ENCODE measurements around the gene TSPYL2.
A peak's percentile ranks its signal among the peaks of the same experiment; 100 is the strongest.

Gene TSPYL2

DNA sequence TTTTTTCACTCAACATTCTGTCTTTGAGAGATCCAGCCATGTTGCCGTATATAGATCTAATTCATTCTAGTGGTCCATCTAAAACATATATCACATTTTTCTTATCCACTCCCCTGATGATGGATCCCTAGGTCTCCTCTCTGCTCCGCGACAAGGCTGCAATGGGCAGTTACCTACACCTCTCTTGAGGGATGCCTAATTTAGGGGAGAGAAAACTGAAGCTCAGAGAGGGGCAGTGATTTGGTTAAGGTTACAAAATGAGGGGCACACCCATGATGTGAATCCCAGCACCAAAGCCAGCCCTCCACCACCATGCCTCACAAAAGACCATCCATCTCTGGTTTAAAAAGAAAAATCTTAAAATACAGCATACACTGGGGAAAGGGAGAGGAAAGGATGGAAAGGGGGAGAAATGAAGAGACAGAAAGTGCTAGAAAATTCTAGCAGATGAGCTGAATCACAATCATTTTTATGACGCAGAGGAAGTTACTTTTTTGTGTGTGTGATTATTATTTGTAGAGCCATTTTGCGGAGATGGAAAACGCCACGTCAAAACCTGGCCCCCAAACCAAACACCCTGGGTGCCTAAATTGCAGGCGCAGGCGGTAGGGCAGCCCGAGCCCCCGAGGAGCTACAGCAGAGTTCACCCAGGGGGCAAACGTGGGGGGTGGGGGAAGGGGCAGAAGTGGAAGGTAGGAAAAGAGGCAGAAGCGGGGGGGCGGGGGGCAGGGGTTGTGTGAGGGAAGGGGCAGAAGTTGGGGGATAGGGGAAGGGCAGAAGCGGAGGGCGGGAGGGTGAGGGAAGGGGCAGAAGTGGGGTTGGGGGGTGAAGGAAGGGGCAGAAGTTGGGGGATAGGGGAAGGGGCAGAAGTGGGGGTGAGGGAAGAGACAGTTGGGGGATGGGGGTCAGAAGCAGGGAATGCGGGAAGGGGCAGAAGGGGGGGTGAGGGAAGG lies 1.3 kb upstream of the TSPYL2 start:
- peak; percentile 17 for DNase-seq (ENCODE audit: low read depth, low spot score)

DNA sequence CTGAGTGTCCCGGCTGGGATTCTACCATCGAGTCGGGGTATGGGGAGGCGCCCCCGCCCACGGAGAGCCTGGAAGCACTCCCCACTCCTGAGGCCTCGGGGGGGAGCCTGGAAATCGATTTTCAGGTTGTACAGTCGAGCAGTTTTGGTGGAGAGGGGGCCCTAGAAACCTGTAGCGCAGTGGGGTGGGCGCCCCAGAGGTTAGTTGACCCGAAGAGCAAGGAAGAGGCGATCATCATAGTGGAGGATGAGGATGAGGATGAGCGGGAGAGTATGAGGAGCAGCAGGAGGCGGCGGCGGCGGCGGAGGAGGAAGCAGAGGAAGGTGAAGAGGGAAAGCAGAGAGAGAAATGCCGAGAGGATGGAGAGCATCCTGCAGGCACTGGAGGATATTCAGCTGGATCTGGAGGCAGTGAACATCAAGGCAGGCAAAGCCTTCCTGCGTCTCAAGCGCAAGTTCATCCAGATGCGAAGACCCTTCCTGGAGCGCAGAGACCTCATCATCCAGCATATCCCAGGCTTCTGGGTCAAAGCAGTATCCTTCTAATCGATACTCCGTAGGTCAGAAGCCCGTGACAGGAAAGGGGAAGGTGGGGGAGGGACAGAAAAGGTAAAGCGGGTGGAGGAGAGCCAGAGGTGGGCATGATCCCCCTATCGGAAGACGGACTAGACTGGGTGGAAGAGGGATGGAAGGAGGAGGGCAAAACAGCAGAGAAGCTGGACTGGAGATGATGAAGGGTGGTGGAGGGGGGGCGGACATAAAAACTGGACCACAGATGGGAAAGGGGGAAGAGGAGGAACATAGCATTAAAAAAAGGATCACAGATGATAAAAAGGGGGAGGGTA lies 828 bp downstream of the TSPYL2 start:
- DNase-seq (ENCODE audit: low read depth, low spot score): no peak

- no peak for DNase-seq (ENCODE audit: low read depth, low spot score)
Observed at GRCh38 chrX:53084043-53084570, 1.9 kb downstream of the TSPYL2 start.

- no peak for DNase-seq (ENCODE audit: low read depth, low spot score)
Observed at GRCh38 chrX:53084863-53085262, 2.7 kb downstream of the TSPYL2 start.

DNA sequence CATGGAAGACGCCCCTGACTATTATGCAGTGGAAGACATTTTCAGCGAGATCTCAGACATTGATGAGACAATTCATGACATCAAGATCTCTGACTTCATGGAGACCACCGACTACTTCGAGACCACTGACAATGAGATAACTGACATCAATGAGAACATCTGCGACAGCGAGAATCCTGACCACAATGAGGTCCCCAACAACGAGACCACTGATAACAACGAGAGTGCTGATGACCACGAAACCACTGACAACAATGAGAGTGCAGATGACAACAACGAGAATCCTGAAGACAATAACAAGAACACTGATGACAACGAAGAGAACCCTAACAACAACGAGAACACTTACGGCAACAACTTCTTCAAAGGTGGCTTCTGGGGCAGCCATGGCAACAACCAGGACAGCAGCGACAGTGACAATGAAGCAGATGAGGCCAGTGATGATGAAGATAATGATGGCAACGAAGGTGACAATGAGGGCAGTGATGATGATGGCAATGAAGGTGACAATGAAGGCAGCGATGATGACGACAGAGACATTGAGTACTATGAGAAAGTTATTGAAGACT lies 3.6 kb downstream of the TSPYL2 start:
- no peak for DNase-seq (ENCODE audit: low read depth, low spot score)

DNA sequence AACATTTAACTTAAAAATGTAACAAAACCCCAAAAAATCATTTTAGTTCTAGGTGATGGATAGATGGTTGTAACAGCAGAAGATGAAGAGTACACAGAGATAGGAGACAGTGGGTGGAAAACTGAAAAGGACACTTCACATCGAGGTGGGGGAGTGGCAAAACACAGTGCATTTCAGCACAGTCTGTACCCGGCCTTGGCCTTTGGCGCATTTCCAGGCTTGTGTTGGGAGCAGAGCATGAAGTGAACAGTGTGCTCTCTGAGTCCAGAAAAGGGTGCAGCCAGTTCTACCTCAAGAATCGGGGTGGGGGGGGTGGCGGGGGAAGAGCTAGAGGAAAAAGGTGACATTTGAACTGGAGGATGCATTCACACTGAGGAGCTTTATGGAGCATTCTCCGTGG lies 4.3 kb downstream of the TSPYL2 start:
- no peak for DNase-seq (ENCODE audit: low read depth, low spot score)

DNA sequence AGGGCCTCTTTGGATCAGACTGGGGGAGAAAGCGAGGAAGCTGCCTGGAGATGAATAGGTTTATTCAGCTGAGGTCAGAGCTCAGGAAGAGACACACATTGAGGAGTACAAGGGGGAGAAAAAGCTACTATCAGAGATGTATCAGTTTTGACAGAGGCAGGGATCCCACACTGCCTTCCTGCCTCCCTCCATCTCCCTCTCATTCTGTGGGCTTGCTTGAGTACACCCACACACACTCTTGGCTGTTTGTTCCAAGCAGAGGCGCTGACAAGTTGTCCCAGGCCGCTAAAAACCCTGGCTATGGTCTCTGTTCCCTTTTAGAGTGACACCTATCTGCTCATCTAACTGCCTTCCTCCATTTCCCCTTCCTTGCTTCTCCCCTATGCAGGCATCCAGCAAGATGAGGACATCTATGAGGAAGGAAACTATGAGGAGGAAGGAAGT lies 5.2 kb downstream of the TSPYL2 start:
- DNase-seq (ENCODE audit: low read depth, low spot score): no peak

- peak; percentile 88 for DNase-seq (ENCODE audit: low read depth, low spot score)
Observed at GRCh38 chrX:53088136-53088974, 6.2 kb downstream of the TSPYL2 start.

- peak; percentile 72 for DNase-seq (ENCODE audit: low read depth, low spot score)
Observed at GRCh38 chrX:53089224-53089842, 7.2 kb downstream of the TSPYL2 start.

DNA sequence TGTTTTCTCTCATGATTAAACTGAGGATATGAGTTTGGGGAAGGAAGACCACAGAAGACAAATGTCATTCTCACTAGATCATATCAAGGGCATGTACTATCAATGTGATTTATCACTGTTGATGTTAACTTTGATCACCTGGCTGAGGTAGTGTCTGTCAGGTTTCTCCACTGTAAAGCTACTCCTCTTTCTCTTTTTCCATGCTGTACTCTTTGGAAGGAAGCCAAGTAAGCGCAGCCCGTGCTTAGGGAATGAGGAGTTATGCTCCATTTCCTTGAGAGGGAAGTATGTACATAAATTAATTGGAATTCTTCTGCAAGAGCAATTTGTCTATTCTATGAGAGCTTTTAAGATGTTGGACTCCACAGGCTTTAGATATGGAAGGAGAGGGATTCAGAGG lies 7.8 kb downstream of the TSPYL2 start:
- DNase-seq (ENCODE audit: low read depth, low spot score): no peak

DNA sequence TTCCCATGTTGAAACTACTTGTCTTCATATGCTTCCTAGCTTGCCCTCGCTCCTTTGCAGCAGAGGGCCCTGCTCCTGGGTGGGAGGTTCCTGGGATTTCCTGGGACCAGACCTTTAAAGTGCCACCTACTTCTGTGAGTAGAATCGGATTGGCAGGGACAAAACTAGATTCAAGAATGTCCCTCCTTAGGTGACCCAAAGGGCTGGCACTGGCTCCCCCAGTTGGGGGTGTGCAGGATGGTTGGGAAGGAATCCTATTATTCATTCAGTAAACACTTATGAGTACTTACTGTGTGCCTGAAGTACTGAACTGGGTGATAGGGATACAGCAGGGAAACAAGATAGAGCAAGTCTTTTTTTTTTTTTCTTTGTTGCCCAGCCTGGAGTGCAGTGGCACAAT lies 9.2 kb downstream of the TSPYL2 start:
- no peak for DNase-seq (ENCODE audit: low read depth, low spot score)

DNA sequence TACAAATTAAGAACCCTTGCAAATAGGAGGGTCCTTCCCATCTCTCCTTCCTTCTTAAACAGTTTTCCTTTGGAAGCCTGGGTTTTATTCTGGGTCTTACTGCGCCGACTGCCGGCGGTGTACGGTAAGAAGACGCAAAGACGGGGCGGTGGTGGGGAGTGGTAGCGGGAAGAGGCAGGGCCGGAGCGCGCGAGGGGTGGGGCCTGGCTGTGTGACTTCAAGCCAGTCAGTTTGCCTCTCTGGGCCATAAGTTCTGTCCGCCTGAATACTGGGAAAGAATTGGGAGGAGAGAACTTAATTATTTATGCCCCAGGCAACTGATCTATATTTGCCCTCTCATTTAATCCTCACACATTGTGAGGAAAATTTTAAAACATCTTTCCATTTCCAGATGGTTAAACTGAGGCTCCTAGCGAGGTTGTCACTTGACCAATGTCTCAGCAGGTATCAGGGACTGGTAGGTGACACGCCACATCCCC lies 11.0 kb downstream of the TSPYL2 start:
- peak; percentile 85 for DNase-seq (ENCODE audit: low read depth, low spot score)

- DNase-seq (ENCODE audit: low read depth, low spot score): peak; percentile 93
Observed at GRCh38 chrX:53093748-53094581, 11.8 kb downstream of the TSPYL2 start, which contains the start of gene KANTR. Gene KANTR, plus strand, starts transcription at chrX:53094142. Its CDS starts 30,131 bp downstream, at chrX:53124273.

- DNase-seq (ENCODE audit: low read depth, low spot score): no peak
Observed at GRCh38 chrX:53094582-53094905, 12.4 kb downstream of the TSPYL2 start.

- no peak for DNase-seq (ENCODE audit: low read depth, low spot score)
Observed at GRCh38 chrX:53095796-53096195, 13.6 kb downstream of the TSPYL2 start.

- no peak for DNase-seq (ENCODE audit: low read depth, low spot score)
Observed at GRCh38 chrX:53114864-53115549, 32.8 kb downstream of the TSPYL2 start.

DNA sequence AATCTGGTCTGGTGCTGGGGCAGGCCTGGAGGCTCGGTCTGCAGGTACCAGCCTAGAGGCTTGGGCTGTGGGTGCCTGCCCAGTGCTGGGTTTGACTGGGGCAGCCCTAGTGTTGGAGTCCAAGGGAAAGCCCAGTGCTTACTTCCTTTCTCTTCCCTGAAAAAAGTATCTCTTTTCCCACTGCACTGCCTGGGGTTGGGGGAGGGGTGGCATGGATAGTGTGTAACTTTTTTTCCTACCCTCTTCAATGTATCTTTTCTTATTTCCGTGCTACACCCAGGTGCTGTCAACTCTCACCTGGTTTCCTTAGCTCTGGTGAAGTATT lies 33.3 kb downstream of the TSPYL2 start:
- DNase-seq (ENCODE audit: low read depth, low spot score): no peak

DNA sequence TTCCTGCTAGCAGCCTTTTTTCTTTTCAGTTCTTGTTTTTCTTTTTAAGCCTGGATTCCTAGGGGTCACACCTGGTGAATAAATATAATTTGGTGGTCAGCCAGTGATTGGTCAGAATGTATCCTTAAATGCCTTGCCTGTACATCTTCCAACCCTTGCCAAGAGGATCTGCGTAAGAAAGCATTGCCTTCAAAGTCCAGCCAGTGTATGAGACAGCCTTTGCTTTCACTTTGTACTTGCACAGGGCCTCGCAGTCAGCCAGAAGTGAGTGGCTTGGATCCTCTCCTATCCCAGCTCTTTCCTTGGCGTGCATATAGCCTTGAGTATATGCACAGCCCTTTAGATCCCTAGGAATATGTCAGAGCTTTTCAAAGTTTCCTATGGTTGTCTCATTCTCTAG lies 33.9 kb downstream of the TSPYL2 start:
- peak; percentile 59 for DNase-seq (ENCODE audit: low read depth, low spot score)

- no peak for DNase-seq (ENCODE audit: low read depth, low spot score)
Observed at GRCh38 chrX:53122013-53122412, 39.8 kb downstream of the TSPYL2 start.

Data from astrocyte of the hippocampus (primary cell).